Activated T-cell treated with anti-CD3 and anti-CD28 coated beads for 1 hour (primary cell): Measurements from ENCODE around the gene HOXA6.

Experiments
- DNase-seq: peaks from one replicate; pipeline ENCODE4 v3.0.0-alpha.2; 2020; ENCODE audit warnings: low read depth

HOXA6 gene

DNA sequence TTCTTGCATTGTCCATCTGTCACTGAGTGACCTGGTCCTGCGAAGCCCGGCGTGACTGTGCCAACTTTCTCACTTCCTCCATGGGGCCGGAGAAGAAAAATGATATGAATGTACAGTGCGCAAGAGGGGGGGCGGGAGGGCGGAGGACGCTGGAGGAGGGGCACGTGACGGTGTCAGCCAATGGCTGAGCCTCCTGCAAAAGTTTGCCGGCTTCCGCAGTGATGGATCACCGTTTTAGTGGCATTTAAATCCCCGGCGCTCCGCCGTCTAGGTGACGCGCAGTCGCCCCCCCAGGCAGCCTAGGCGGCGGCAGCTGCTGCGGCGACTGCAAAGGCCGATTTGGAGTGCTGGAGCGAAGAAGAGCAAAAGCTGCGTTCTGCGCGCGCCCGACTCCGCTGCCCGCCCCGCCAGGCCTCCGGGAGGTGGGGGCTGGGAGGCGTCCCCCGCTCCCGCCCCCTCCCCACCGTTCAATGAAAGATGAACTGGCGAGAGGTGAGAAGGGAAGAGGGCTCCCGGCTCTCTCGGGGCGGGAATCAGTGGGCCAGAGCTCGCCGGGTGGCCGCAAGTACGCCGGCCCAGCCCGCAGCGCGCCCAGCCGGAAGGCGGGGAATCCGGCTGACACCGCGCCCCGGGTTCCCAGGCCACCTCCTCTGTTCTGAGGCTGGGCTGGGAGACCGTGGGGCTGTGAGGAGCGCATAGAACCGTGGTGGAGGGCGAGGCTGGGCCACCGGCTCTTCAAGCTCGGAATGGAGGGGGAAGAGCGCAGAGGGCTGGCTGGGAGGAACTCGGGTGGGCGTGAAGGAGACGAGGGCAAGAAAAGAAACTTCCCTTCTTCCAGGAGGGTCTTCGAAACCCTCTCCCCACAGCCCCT is 51.4 kb downstream of the HOXA6 start, which contains the start of gene HOXA1:
Gene HOXA1 (minus strand): TSS at position 104 of the 871 bp plus-strand sequence. CDS start 88 bp downstream, at position 16.
- DNase-seq: peak; percentile 47
